GM23248 (cell line): Measurements from ENCODE around the gene CA5A. TPM values are rescaled to one million over a fixed set of nuclear protein-coding genes. Genes with fewer than 3 reads are reported as not detected.

ENCODE experiments used
- DNase-seq: peaks from one replicate; pipeline ENCODE4 v3.0.0-alpha.2; 2015
- H2AFZ ChIP-seq: fragments of 200-600 bp; sonication (generic); 2 replicates; pipeline ENCODE4 v1.6.1; 2016; ENCODE audit warnings: antibody characterized with exemption
- H3F3A ChIP-seq: fragments of 200-600 bp; sonication (generic); 2 replicates; pipeline ENCODE4 v1.6.1; 2016; ENCODE audit warnings: mild to moderate bottlenecking, antibody characterized with exemption, mixed run types; ENCODE audit not compliant: insufficient read depth
- H3K27ac ChIP-seq: fragments of 200-600 bp; sonication (generic); 2 replicates; pipeline ENCODE4 v1.5.1; 2016; ENCODE audit warnings: mild to moderate bottlenecking
- H3K27me3 ChIP-seq: fragments of 200-600 bp; sonication (generic); replicated peaks from 2 replicates; pipeline ENCODE4 v1.6.1; 2016; ENCODE audit warnings: mild to moderate bottlenecking; ENCODE audit not compliant: insufficient read depth
- H3K36me3 ChIP-seq: fragments of 200-600 bp; sonication (generic); 2 replicates; pipeline ENCODE4 v1.6.1; 2016; ENCODE audit warnings: low read depth, mild to moderate bottlenecking
- H3K4me1 ChIP-seq: fragments of 200-600 bp; sonication (generic); 2 replicates; pipeline ENCODE4 v1.6.1; 2016; ENCODE audit warnings: mild to moderate bottlenecking; ENCODE audit not compliant: insufficient read depth
- H3K4me2 ChIP-seq: fragments of 200-600 bp; sonication (generic); one replicate; pipeline ENCODE4 v1.6.1; 2016; ENCODE audit warnings: mild to moderate bottlenecking; ENCODE audit not compliant: unreplicated experiment
- H3K4me3 ChIP-seq: fragments of 200-600 bp; sonication (generic); 2 replicates; pipeline ENCODE4 v1.5.1; 2016; ENCODE audit warnings: mild to moderate bottlenecking
- H3K79me2 ChIP-seq: fragments of 200-600 bp; sonication (generic); 2 replicates; pipeline ENCODE4 v1.6.1; 2016; ENCODE audit warnings: mild to moderate bottlenecking; ENCODE audit not compliant: insufficient read depth
- H3K9ac ChIP-seq: fragments of 200-600 bp; sonication (generic); 2 replicates; pipeline ENCODE4 v1.6.1; 2016; ENCODE audit warnings: mild to moderate bottlenecking
- H3K9me2 ChIP-seq: fragments of 200-600 bp; sonication (generic); 2 replicates; pipeline ENCODE4 v1.6.1; 2016; ENCODE audit warnings: mixed run types, mild to moderate bottlenecking, moderate library complexity; ENCODE audit not compliant: insufficient read depth
- H3K9me3 ChIP-seq: fragments of 200-600 bp; sonication (generic); one replicate; pipeline ENCODE4 v1.6.1; 2017; ENCODE audit warnings: low read depth
- H4K20me1 ChIP-seq: fragments of 200-600 bp; sonication (generic); 2 replicates; pipeline ENCODE4 v1.6.0; 2016; ENCODE audit not compliant: insufficient read depth
- EZH2 ChIP-seq: fragments of 200-600 bp; sonication (generic); IDR thresholded peaks from 2 replicates; pipeline ENCODE4 v1.6.1; 2018; ENCODE audit warnings: antibody characterized with exemption, mild to moderate bottlenecking; ENCODE audit not compliant: insufficient read depth, poor library complexity, severe bottlenecking
- EZH2phosphoT487 ChIP-seq: fragments of 200-600 bp; sonication (generic); IDR thresholded peaks from 2 replicates; pipeline ENCODE4 v1.6.1; 2018; ENCODE audit warnings: antibody characterized with exemption, moderate library complexity, mild to moderate bottlenecking, low read depth; ENCODE audit not compliant: insufficient read depth
- WGBS, 2 experiments: methylation state at CpG; one replicate each; pipeline ENCODE4 v1.1.6; 2015 to 2017; ENCODE audit warnings: low lambda C conversion rate in 2 of 2, low coverage in 1 of 2; ENCODE audit errors: missing lambda C conversion rate in 2 of 2; 5-methylcytosine and 5-hydroxymethylcytosine counted together
- in situ Hi-C: fragments of 300-500 bp; cut with MboI; formaldehyde crosslinking; loops from 2 replicates; pipeline ENCODE4 v1.15.0; 2020
- polyA plus RNA-seq: library from polyadenylated mRNA; unstranded; fragments of >200 nt; fragmentation: Nextera tagmentation; extraction: Ambion mirVana; gene quantifications from 2 replicates; pipeline ENCODE4 v1.2.1, GENCODE V29; 2016
- total RNA-seq: library from RNA; depleted of rRNA; stranded (reverse); fragments of >200 nt; shearing (Covaris generic); gene quantifications from 2 replicates; pipeline ENCODE4 v1.2.3, GENCODE V29; 2014

CA5A gene
- total and polyA plus RNA-seq, 2 experiments from 2014 or later: not detected

DNA sequence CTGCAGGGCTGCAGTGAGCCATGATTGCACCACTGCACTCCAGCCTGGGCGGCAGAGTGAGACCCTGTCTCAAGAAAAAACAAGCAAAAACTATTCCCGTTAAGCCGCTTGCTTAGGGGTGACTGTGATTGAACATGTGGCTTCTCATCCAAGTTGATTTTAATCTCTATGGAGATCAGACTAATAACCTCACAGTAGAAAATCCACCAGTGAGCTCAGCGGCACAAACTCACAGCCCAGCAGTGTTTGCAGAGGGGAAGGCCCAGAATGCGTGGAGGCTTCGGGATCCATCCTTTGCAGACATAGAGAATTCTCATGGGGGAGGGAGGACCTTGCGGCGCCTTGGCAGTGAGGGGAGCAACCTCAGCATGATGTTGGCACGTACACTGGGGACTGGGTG is 22.3 kb upstream of the CA5A start:
- no peaks in the 10 kb centered on the region for H3K27me3 ChIP-seq
- no peaks in the 10 kb centered on the region for H3K9me2 ChIP-seq
- in situ Hi-C loops: no loop called here
- H3K9ac ChIP-seq: no peak overlapping the region
- H3K4me3 ChIP-seq: no peak overlapping the region
- H3F3A ChIP-seq: peaks cover 15% of the 10 kb centered on the region
- no peak overlapping the region for H3K27ac ChIP-seq
- no peak for DNase-seq
- TF ChIP-seq EZH2phosphoT487: no peak
- no peaks in the 10 kb centered on the region for H3K9me3 ChIP-seq
- peaks cover 94% of the 10 kb centered on the region for H3K79me2 ChIP-seq
- no peak overlapping the region for H2AFZ ChIP-seq
- peaks cover 15% of the 10 kb centered on the region for H3K4me1 ChIP-seq
- WGBS, 2 experiments: 76% methylated on average over 9 of the region's 9 CpGs
- no peaks in the 10 kb centered on the region; the same call in 1 of the 2 replicates for H3K36me3 ChIP-seq
- H3K4me2 ChIP-seq: no peak overlapping the region
- H4K20me1 ChIP-seq: no peaks in the 10 kb centered on the region

DNA sequence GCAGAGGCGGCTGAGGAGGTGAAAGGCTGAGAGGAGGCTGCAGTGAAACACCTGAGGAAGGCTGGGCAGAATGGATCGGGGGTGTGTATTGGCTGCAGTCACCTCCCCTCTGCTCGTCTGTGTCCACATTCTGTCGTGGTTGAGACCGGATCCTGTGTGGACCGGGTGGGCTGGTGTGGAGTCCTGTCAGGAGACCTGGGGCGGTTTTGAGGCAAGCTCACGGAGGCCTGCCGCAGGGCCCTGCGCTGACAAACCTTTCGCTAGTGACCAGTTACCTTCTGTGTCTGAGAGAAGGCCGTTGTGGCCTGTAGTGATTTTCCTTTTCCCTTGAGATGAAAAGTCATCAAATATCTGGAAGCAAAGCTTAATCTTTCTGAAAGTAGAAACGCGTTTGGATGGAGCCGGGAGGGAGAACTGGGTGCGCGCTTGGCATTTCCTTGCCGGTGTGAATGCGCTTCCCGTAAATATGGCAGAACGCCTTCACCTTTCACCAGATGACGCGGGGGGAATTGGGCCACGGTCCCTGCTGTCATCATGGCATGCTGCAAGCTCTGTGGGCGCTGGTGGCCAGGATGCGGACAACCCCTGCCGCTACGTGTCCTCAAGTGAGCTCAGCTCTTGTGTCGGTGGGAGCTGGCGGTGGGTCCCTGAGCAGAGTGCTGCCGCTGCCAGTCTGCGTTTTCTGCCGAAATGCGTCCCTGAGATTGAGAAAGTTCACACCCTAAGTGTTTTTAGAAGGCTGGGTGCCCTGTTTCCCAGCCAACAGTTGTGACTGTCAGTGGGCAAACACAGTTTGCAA is 21.2 kb upstream of the CA5A start:
- peaks cover 100% of the 10 kb centered on the region for H3K79me2 ChIP-seq
- no peak overlapping the region for H3K4me2 ChIP-seq
- TF ChIP-seq EZH2phosphoT487 (no peak), EZH2 (no peak)
- in situ Hi-C loops: no loop called here
- DNase-seq: no peak
- no peaks in the 10 kb centered on the region for H4K20me1 ChIP-seq
- H3K9me2 ChIP-seq: no peaks in the 10 kb centered on the region
- H3K27ac ChIP-seq: no peak overlapping the region
- H3K9ac ChIP-seq: no peak overlapping the region
- no peaks in the 10 kb centered on the region for H3K9me3 ChIP-seq
- H3K36me3 ChIP-seq: no peaks in the 10 kb centered on the region; the same call in 1 of the 2 replicates
- no peak overlapping the region for H3K4me3 ChIP-seq
- H2AFZ ChIP-seq: no peak overlapping the region
- H3K27me3 ChIP-seq: no peaks in the 10 kb centered on the region
- 95 to 98% methylated on average over 34 of the region's 34 CpGs for WGBS, 2 experiments
- H3K4me1 ChIP-seq: peaks cover 11% of the 10 kb centered on the region
- peaks cover 6% of the 10 kb centered on the region for H3F3A ChIP-seq

DNA sequence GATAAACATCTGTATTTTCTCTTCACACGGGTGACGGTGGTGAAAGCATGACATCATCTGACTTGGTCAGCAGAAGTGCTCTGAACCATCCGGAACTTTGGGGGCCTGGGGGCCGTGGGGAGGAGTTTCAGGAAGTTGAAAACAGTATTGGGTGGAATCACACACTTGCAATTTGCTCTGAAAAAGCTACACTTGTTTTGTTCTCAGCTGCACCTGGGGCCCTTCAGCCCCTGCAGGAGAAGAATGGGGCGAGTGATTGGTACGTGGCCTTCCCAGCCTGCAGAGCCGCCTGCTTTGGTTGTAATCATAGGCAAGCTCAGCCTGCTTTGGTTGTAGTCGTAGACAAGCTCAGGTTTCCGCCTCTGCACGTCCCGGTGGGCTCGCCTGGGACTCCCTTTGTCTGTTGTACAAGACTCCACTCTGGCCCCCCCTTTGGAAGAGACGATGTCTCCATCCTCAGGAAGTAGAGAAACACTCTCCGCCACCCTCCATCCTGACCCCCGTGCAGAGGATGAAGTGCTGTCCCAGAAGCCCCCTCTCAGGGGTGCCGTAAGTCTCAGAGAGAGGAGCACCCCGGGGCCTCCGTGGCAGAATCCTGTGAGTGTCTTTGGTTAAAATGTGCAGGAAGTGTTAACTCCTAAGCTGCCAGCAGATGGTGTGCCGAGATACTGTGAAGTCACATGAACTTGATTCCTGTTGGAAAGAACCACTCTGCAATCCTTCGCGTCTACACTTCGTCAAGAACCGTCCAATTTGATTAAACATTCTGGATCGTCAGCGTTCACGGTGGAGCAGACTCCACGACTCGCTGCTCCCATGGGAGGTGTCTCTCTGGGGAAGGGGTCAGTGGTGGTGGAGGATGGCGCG is 20.3 kb upstream of the CA5A start:
- DNase-seq: peak; percentile 54
- no peaks in the 10 kb centered on the region for H3F3A ChIP-seq
- in situ Hi-C loops: no loop called here
- H3K4me3 ChIP-seq: no peak overlapping the region
- peak overlapping the region; percentile 41; the same call in 1 of the 2 replicates for H3K9ac ChIP-seq
- no peaks in the 10 kb centered on the region; the same call in 1 of the 2 replicates for H3K36me3 ChIP-seq
- H3K9me3 ChIP-seq: no peaks in the 10 kb centered on the region
- no peaks in the 10 kb centered on the region for H4K20me1 ChIP-seq
- peak overlapping the region; percentile 26; the same call in 1 of the 2 replicates for H3K27ac ChIP-seq
- no peaks in the 10 kb centered on the region for H3K9me2 ChIP-seq
- no peaks in the 10 kb centered on the region for H3K27me3 ChIP-seq
- H3K79me2 ChIP-seq: peaks cover 100% of the 10 kb centered on the region
- 67 to 69% methylated on average over 29 to 30 of the region's 30 CpGs for WGBS, 2 experiments
- no peak overlapping the region for H2AFZ ChIP-seq
- TF ChIP-seq EZH2phosphoT487 (no peak), EZH2 (no peak)
- peaks cover 12% of the 10 kb centered on the region for H3K4me1 ChIP-seq
- no peak overlapping the region for H3K4me2 ChIP-seq

DNA sequence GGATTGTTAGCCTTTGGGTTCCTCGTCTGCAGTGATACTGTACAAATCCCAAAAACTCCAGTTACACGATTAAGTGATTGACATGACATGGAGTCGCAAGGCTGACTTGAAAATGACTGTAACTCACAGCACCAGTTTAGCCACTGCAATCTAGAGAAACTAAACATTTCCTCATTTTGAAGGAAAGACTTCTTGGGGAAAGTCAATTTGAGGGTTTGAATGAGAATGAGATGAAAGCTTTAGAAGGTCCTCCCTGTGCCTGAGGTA is 19.7 kb upstream of the CA5A start:
- Histone ChIP-seq H3K4me2 (peak overlapping the region; percentile 18), H3K27ac (peak overlapping the region; percentile 26; the same call in 1 of the 2 replicates)

More for the DNA sequence above, 19.7 kb upstream of the CA5A start:
- no peak for DNase-seq
- WGBS, 2 experiments: 54 to 61% methylated on average over 3 of the region's 3 CpGs
- no peak overlapping the region for H2AFZ ChIP-seq
- H3K4me3 ChIP-seq: no peak overlapping the region
- peaks cover 12% of the 10 kb centered on the region for H3K4me1 ChIP-seq
- no peaks in the 10 kb centered on the region for H3K9me3 ChIP-seq
- H3K9ac ChIP-seq: peak overlapping the region; percentile 41
- H3K36me3 ChIP-seq: no peaks in the 10 kb centered on the region; the same call in 1 of the 2 replicates
- in situ Hi-C loops: no loop called here
- no peak for TF ChIP-seq EZH2
- TF ChIP-seq EZH2phosphoT487: no peak
- no peaks in the 10 kb centered on the region for H3F3A ChIP-seq
- no peaks in the 10 kb centered on the region for H4K20me1 ChIP-seq
- H3K79me2 ChIP-seq: peaks cover 95% of the 10 kb centered on the region
- no peaks in the 10 kb centered on the region for H3K27me3 ChIP-seq
- H3K9me2 ChIP-seq: no peaks in the 10 kb centered on the region
